ENCODE measurements around the gene CHIA.

Gene CHIA

DNA sequence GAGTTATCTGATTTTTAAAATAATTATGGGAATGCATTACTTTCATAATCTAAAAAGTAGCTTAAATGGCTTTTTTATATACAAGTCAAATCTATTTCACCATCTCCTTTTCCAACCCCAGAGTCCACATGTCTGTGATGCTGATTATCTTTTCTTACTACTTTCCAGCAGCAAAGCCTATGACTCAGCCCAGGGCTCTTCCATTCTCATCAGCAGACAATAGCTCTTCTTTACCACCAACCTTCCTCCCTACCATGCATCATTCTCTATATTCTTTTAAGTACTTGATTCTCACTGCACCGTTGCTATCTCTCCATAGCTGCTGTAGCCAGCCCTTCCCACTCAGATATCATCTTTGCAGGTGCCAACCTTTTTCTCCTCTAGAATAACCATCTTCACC, 75.6 kb downstream of the CHIA start:
- no peak for DNase-seq (ENCODE audit: low spot score)

DNA sequence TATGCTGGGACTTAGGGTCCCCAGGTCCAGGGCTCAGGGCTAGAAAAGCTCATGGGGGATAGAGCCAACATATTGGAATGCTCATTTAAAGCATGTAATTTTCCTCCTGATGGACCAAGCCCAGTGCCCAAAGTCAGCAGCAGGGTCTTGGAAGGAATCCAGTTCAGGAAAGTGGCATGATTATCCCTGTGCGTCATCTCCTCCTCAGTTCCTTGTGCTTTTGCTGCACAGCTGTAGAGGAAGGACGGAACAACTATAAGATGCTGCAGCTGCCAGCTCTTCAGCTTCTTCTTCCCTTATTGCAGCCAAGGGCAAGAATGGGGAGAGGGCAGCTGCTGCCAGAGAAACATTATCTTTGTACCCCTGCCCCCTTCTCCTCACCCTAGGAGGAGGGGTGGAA, 78.5 kb downstream of the CHIA start:
- no peak for DNase-seq (ENCODE audit: low spot score)

DNA sequence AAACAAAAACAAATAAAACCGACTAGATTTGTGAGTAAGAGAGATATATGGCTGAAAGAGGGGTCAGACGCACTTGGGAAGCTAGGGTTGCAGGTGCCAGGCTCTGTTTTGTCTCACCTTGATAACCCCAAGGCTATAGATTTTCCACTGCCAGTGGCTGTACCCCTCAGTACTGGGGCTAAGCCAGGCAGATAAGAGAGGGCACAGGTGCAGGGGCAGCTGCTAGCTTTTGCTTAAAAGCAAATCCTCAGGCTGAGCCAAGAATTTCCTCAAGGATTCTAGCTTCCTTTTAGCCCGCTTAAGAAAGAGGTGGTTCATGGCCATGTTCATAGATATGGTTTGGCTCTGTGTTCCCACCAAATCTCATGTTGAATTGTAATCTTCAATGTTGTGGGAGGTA, 79.0 kb downstream of the CHIA start:
- DNase-seq (ENCODE audit: low spot score), result no peak
